Gastrocnemius medialis (tissue), 4 donors: ENCODE data around the gene AGRN. TPM values are rescaled to one million over a fixed set of nuclear protein-coding genes. Genes with fewer than 3 reads are reported as not detected.
"Not testable (repeated sequence)": the region's sequence is repeated elsewhere in the genome, so short reads cannot be mapped to it uniquely, and the experiment has no call there.

Experiments
- ATAC-seq, 2 donors: fragments of 150-250 bp; one replicate each; pipeline ENCODE4 v1.9.1; 2016
- DNase-seq, 2 donors: peaks; one replicate each; pipeline ENCODE4 v3.0.0-alpha.2; 2019
- H3K27ac ChIP-seq, 4 donors: fragments of 200-600 bp; sonication (generic); 1 replicate in 1 of 4; 2 replicates in 3 of 4; pipeline ENCODE4 v1.5.1; 2016 to 2018; ENCODE audit warnings: mild to moderate bottlenecking in 2 of 4, moderate library complexity in 1 of 4
- H3K27me3 ChIP-seq, 3 donors: fragments of 200-600 bp; sonication (generic) in 2 of 3; 1 replicate in 1 of 3; 2 replicates in 2 of 3; pipeline versions ENCODE4 v1.5.1 to v1.6.0; 2016 to 2019; ENCODE audit warnings: mild to moderate bottlenecking in 1 of 3, moderate library complexity in 1 of 3
- H3K36me3 ChIP-seq, 2 donors: fragments of 200-600 bp; sonication (generic) in 1 of 2; one replicate each; pipeline ENCODE4 v1.5.1; 2017 to 2018
- H3K4me1 ChIP-seq, 2 donors: fragments of 200-600 bp; sonication (generic) in 1 of 2; one replicate each; pipeline ENCODE4 v1.5.1; 2016 to 2017; ENCODE audit warnings: mild to moderate bottlenecking in 2 of 2
- H3K4me3 ChIP-seq, 4 donors: fragments of 200-600 bp; sonication (generic) in 3 of 4; 1 replicate in 1 of 4; 2 replicates in 3 of 4; pipeline ENCODE4 v1.5.1; 2016 to 2019; ENCODE audit warnings: mild to moderate bottlenecking in 2 of 4
- H3K9me3 ChIP-seq, 3 donors: fragments of 200-600 bp; sonication (generic) in 2 of 3; 1 replicate in 1 of 3; 2 replicates in 2 of 3; pipeline ENCODE4 v1.5.1; 2016 to 2019
- POLR2A ChIP-seq, 2 donors: fragments of 450-650 bp; IDR thresholded peaks; one replicate each; pipeline ENCODE4 v1.6.1; 2017; ENCODE audit warnings: antibody characterized with exemption in 2 of 2, mild to moderate bottlenecking in 2 of 2, moderate library complexity in 2 of 2
- in situ Hi-C, 4 donors: fragments of 200-750 bp; cut with MboI; loops; one replicate each; pipeline versions ENCODE4 v1.15.0 to v1.8.0; 2017; ENCODE audit warnings: low sequenced_read_pairs in 4 of 4
- intact Hi-C: fragments of 100-400 bp; cut with DNase I; formaldehyde crosslinking; loops from one replicate; pipeline ENCODE4 v1.15.1; 2023; ENCODE audit warnings: low total_unique reads
- total RNA-seq, 4 donors: library from RNA; depleted of rRNA; stranded (reverse); fragments of >200 nt; gene quantifications; one replicate each; pipeline versions ENCODE4 v1.1.0 to v1.2.3, GENCODE V29; 2016
- TF ChIP-seq, protein P1 (sequence below), 5 experiments: fragments of 450-650 bp in 3 of 5; fragments of 200-600 bp in 2 of 5; sonication (generic) in 2 of 5; IDR thresholded peaks in 4 of 5; conservative IDR thresholded peaks in 1 of 5; 1 replicate in 4 of 5; 2 replicates in 1 of 5; pipeline ENCODE4 v1.5.1; 2016 to 2019; ENCODE audit warnings: antibody characterized with exemption in 5 of 5, mild to moderate bottlenecking in 3 of 5, moderate library complexity in 3 of 5

Gene AGRN
- total RNA-seq, 4 donors from 2014 or later, result 2.0 to 3.8 (median 3.1) TPM

DNA sequence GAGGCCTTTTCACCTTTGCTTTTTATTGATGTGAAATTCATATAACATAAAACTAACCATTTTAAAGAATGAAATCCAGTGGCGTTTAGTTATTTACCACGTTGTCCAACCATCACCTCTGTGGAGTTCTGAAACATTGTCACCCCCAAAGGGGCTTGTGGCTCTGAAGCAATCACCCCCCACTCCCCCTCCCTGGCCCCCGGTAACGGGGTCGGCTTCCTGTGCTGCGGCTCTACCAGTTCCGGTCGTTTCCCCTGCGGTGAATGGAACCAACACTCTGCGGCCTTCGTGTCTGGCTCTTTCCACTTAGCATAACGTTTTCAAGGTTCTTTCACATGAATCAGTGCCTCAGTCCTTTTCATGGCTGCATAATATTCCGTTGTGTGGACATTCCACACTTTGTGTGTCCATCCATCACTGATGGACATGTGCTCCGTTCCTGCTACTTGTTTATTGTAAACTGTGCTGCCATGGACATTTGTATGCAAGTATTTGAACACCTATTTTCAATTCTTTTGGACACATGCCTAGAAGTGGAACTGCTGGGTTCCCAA, 8.4 kb upstream of the AGRN start:
- DNase-seq, result no peak
- ATAC-seq, result no peak
- Histone ChIP-seq H3K27me3 (no peaks in the 10 kb centered on the region), H3K4me3 (no peak overlapping the region), H3K36me3 (no peaks in the 10 kb centered on the region), H3K9me3 (no peaks in the 10 kb centered on the region), H3K27ac (no peak overlapping the region), H3K4me1 (peaks cover 0 to 10% of the 10 kb centered on the region in 2 donors)
- in situ Hi-C loops, result no loop called here
- TF ChIP-seq, protein P1, sequence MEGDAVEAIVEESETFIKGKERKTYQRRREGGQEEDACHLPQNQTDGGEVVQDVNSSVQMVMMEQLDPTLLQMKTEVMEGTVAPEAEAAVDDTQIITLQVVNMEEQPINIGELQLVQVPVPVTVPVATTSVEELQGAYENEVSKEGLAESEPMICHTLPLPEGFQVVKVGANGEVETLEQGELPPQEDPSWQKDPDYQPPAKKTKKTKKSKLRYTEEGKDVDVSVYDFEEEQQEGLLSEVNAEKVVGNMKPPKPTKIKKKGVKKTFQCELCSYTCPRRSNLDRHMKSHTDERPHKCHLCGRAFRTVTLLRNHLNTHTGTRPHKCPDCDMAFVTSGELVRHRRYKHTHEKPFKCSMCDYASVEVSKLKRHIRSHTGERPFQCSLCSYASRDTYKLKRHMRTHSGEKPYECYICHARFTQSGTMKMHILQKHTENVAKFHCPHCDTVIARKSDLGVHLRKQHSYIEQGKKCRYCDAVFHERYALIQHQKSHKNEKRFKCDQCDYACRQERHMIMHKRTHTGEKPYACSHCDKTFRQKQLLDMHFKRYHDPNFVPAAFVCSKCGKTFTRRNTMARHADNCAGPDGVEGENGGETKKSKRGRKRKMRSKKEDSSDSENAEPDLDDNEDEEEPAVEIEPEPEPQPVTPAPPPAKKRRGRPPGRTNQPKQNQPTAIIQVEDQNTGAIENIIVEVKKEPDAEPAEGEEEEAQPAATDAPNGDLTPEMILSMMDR (IDR thresholded peaks at IDR 0.05 in 4 of 5, conservative IDR thresholded peaks at IDR 0.05 in 1 of 5), result no peak
- intact Hi-C loops, result no loop called here

DNA sequence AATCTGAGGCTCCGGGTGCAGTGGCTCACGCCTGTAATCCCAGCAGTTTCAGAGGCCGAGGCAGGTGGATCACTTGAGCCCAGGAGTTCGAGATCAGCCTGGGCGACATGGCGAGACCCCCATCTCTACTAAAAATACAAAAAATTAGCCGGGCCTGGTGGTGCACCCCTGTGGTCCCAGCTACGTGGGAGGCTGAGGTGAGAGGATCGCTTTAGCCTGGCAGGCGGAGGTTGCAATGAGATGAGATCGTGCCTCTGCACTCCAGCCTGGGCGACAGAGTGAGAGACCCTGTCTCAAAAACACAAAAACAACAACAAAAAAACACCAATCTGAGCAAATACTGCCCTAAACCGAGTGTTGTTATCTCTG, 7.2 kb upstream of the AGRN start:
- Histone ChIP-seq H3K4me3 (peak overlapping the region; percentile 71 to 84 (median 75)), H3K4me1 (peaks cover 0 to 10% of the 10 kb centered on the region in 2 donors), H3K27ac (peak overlapping the region; percentile 81 to 86 (median 84))
- H3K9me3 ChIP-seq, ATAC-seq, H3K27me3 ChIP-seq, DNase-seq, H3K36me3 ChIP-seq, in situ Hi-C loops: not testable (repeated sequence)
- intact Hi-C loops, result loop anchor here (1.0 kb wide), 1 partner anchor 12 kb away; the partner anchor contains the start of gene HES4

DNA sequence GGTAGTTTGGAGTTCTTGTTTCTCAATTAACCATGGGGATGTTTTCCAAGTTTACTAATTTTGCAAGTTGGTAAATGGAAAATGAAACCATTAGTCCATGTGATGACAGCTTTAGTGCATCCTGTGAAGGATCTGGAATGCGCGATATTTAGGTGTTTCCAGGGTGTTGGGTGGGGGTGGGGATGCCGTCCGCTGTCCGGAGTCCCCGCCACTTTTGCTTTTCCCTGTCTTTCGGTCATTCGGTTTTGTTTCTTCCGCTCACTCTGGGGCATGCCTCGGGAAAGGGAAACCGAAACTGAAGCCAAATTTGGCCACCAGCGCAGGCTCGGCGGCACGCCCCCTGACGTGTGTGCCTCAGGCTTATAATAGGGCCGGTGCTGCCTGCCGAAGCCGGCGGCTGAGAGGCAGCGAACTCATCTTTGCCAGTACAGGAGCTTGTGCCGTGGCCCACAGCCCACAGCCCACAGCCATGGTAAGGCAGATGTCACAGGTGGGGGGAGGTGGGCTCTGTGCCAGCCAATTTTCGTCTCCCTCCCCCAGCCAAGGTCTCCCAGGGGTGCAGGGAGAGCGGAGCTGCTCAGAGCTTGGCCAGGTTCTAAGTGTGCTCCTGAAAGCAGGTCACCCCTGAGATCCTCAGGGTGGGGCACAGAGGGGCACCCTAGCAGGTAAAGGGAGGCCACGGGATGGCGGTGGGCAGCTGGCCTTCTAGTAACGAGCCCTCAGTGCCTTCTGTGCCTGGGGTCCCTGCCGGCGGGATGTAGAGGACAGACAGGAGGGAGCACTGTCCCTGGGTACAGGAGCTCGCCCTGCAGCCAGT, 6.6 kb upstream of the AGRN start, which contains the start of gene ISG15:
TSS of gene ISG15 (plus strand) at position 393 of the 817 bp plus-strand sequence. CDS start at position 470, 77 bp downstream.
- intact Hi-C loops, result loop anchor here (1.0 kb wide), 1 partner anchor 13 kb away; the partner anchor contains the start of gene HES4
- Histone ChIP-seq H3K27ac (peak within 1 kb of the TSS; percentile 81 to 86 (median 84)), H3K9me3 (no peaks in the 10 kb centered on the region), H3K27me3 (no peaks in the 10 kb centered on the region), H3K4me1 (peaks cover 0 to 10% of the 10 kb centered on the region in 2 donors), H3K36me3 (no peaks in the 10 kb centered on the region), H3K4me3 (peak within 1 kb of the TSS; percentile 71 to 84 (median 75))
- in situ Hi-C loops, result no loop called here
- peak; percentile 90 to 95 for ATAC-seq
- peak; percentile 66 to 85 for TF ChIP-seq POLR2A (IDR thresholded peaks at IDR 0.05)
- TF ChIP-seq, protein P1 (IDR thresholded peaks at IDR 0.05 in 4 of 5, conservative IDR thresholded peaks at IDR 0.05 in 1 of 5), result no peak
- DNase-seq, result peak; percentile 73 to 86

DNA sequence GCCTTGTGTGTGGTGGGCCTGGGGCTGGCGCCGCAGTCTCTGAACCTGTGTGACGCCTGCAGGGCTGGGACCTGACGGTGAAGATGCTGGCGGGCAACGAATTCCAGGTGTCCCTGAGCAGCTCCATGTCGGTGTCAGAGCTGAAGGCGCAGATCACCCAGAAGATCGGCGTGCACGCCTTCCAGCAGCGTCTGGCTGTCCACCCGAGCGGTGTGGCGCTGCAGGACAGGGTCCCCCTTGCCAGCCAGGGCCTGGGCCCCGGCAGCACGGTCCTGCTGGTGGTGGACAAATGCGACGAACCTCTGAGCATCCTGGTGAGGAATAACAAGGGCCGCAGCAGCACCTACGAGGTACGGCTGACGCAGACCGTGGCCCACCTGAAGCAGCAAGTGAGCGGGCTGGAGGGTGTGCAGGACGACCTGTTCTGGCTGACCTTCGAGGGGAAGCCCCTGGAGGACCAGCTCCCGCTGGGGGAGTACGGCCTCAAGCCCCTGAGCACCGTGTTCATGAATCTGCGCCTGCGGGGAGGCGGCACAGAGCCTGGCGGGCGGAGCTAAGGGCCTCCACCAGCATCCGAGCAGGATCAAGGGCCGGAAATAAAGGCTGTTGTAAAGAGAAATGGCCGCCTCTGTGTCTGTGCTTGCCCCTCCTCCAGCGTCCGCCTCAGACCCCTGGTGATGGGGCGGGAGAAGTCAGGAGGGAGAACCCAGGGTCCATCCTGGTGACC, 5.8 kb upstream of the AGRN start:
- intact Hi-C loops (loop anchor here (1.0 kb wide), 1 partner anchor 14 kb away; the partner anchor contains the start of gene HES4), in situ Hi-C loops (no loop called here)
- no peaks in the 10 kb centered on the region for H3K36me3 ChIP-seq
- ATAC-seq, result peak in 1 of 2 donors; percentile 8
- H3K9me3 ChIP-seq, result no peaks in the 10 kb centered on the region
- H3K4me1 ChIP-seq, result peaks cover 2 to 10% of the 10 kb centered on the region in 2 donors
- TF ChIP-seq, protein P1 (IDR thresholded peaks at IDR 0.05 in 4 of 5, conservative IDR thresholded peaks at IDR 0.05 in 1 of 5), result no peak
- no peak for TF ChIP-seq POLR2A (IDR thresholded peaks at IDR 0.05)
- peak overlapping the region; percentile 71 to 84 (median 75) for H3K4me3 ChIP-seq
- H3K27ac ChIP-seq, result peak overlapping the region; percentile 81 to 86 (median 84)
- DNase-seq, result no peak
- no peaks in the 10 kb centered on the region for H3K27me3 ChIP-seq
